GM18498 (cell line): ENCODE measurements around the gene TKT.

ENCODE experiments used
- ATAC-seq: cut with Tn5 transposase; IDR thresholded peaks from one replicate; pipeline ENCODE4 v1.9.1; 2021; ENCODE audit warnings: mild to moderate bottlenecking, moderate library complexity; ENCODE audit not compliant: unreplicated experiment

Gene TKT

GRCh38 chr3:53199834-53200233 is 56.0 kb downstream of the TKT start:
- ATAC-seq = no peak

- ATAC-seq = no peak
Observed at GRCh38 chr3:53198996-53199395, 56.8 kb downstream of the TKT start.

GRCh38 chr3:53198256-53198977 is 57.4 kb downstream of the TKT start:
- no peak for ATAC-seq

- ATAC-seq = no peak
Observed at GRCh38 chr3:53196575-53197407, 59.0 kb downstream of the TKT start.

- no peak for ATAC-seq
Observed at GRCh38 chr3:53195602-53196574, 59.9 kb downstream of the TKT start.

- no peak for ATAC-seq
Observed at GRCh38 chr3:53195066-53195450, 60.8 kb downstream of the TKT start.

GRCh38 chr3:53194210-53195065 is 61.4 kb downstream of the TKT start:
- ATAC-seq = no peak

GRCh38 chr3:53193466-53194209 is 62.2 kb downstream of the TKT start:
- no peak for ATAC-seq

GRCh38 chr3:53192608-53193007 is 63.2 kb downstream of the TKT start:
- ATAC-seq = peak; percentile 67

GRCh38 chr3:53191836-53192480 is 63.9 kb downstream of the TKT start:
- no peak for ATAC-seq

GRCh38 chr3:53190659-53191058 is 65.2 kb downstream of the TKT start:
- peak; percentile 43 for ATAC-seq

- ATAC-seq = no peak
Observed at GRCh38 chr3:53189276-53189675, 66.5 kb downstream of the TKT start.

- no peak for ATAC-seq
Observed at GRCh38 chr3:53188720-53189119, 67.1 kb downstream of the TKT start.

- no peak for ATAC-seq
Observed at GRCh38 chr3:53188136-53188685, 67.6 kb downstream of the TKT start.

- ATAC-seq = no peak
Observed at GRCh38 chr3:53187430-53187829, 68.4 kb downstream of the TKT start.

GRCh38 chr3:53186726-53187125 is 69.1 kb downstream of the TKT start:
- no peak for ATAC-seq

GRCh38 chr3:53185761-53186465 is 69.9 kb downstream of the TKT start:
- no peak for ATAC-seq

GRCh38 chr3:53184701-53185100 is 71.1 kb downstream of the TKT start:
- no peak for ATAC-seq
